Left ventricle myocardium superior (tissue), 1 donor: ENCODE data around the gene MED13L. TPM values are rescaled to one million over a fixed set of nuclear protein-coding genes. Genes with fewer than 3 reads are reported as not detected.

ENCODE experiments used
- ATAC-seq: fragments of 200-7000 bp; cut with Tn5 transposase; one replicate; pipeline ENCODE4 v1.9.1; 2020; ENCODE audit warnings: mild to moderate bottlenecking, moderate library complexity
- DNase-seq: peaks from one replicate; pipeline ENCODE4 v3.0.0-alpha.2; 2020
- intact Hi-C: fragments of 100-400 bp; cut with micrococcal nuclease; formaldehyde crosslinking; loops from one replicate; pipeline ENCODE4 v1.11.0; 2022
- total RNA-seq: library from RNA; stranded (reverse); fragmentation: NEBNext Ultra II Directional; extraction: Animal tissue kit (Norgen Biotek cat#: 25700); gene quantifications from one replicate; pipeline ENCODE4 v1.2.1, GENCODE V29; 2021
- donor health status: DM: no; HTN: yes; CAD: no; lungs with severe emphysema.

The MED13L gene
- total RNA-seq, 1 donor from 2014 or later = 64.0 TPM

DNA sequence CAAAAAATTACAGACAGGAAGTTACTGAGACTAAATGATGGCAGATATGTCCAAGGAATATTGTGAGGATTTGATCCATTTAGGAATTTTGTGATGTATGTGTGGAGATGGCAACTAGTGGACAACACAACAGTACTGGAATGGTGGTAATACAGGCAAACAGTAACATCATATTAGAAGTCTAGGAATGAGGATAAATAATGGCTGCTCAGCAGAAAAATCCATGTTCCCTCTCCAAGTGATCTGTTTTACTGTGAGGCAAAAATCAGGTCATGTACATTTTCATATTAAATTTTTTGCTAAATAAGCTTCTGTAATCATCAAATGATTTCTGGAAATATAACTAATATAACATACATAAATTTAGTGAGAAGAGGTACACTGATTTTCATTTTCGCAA is 108.4 kb downstream of the MED13L start:
- no peak for DNase-seq

DNA sequence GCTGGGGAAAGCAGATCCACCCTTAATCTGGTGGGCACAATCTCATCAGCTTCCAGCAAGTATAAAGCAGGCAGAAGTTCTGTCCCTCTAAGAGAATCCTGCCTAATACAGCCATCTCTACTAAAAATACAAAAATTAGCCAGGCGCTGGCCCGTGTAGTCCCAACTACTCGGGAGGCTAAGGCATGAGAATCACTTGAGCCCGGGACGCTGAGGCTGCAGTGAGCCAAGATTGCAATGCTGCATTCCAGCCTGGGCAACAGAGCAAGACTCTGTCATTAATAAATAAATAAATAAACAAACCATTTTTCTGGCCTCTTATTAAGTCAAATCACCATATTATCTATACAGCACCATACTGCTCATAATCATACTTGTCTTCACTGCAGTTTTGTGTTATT is 111.2 kb downstream of the MED13L start:
- intact Hi-C loops = no loop called here
- DNase-seq (no peak), ATAC-seq (peak; percentile 11)

More for the DNA sequence above, 108.4 kb downstream of the MED13L start:
- no peak for ATAC-seq
- intact Hi-C loops = no loop called here

DNA sequence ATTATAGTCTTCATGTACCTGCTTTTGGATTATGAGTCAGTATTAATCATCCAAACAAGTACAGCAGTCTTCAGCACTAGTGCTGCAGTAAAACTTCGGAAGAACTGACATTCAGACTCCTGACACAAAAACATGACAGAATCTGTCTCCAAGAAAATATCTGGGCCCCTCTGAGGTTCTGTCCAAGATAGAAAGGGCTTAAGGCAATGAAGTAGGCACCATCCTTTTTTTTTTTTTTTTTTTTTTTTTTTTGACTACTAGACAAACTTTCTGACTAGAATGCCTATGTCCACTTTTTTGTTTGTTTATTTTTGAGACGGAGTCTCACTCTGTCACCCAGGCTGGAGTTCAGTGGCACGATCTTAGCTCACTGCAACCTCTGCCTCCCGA is 112.5 kb downstream of the MED13L start:
- intact Hi-C loops = no loop called here
- DNase-seq (no peak), ATAC-seq (peak; percentile 59)

DNA sequence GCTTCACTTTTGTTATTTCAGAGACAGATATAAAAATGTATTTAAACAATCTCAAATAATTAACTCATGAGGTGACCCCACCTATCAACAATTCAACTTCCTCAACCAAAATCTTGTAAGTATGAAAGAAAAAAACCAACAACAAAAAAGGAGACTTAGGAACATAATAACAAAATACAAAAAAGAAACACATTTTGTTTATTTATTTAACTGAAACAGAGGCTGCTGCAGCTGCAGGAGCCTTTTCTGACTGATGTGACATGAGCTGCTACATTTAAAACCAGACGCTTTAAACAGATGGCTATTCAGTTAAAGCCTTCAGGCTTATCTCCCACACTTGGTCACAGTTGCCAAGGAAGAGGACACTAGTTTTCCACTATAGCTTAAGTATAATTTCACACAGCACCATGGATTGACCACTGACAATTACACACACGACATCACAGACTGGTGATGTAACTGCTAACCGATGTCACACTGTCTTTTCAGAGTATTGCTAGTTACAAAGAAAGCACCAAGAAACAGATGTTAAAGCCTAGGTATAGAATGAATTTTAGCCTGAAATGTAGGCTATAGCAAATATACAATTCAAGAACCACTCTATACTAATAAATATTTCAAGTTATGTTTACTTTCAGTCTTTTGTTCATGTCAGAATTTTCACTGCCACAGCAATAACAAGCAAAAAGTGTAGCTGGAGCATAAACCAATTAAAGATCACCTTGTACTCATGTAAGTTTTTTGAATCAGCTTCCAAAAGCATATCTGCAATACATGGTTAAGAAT is 113.0 kb downstream of the MED13L start:
- intact Hi-C loops = no loop called here

DNA sequence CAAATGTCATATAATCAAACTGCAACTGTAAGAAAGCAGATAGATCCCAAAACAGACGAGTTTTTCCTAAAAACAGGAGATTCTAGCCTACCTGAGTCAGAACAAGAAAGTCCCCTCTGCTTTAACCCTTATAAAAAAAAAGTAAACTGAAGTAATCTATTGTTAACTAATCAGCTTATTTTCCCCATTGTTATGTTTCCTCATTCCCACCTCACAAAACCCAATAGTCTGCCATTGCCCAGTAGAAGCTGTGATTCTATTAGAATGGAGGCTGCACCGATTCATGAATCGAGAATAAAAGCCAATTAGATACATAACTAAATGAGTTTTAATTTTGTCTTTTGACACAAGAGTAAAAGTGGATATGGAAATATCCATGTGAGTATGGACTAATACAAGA is 115.4 kb downstream of the MED13L start:
- intact Hi-C loops = no loop called here
- DNase-seq = no peak
- ATAC-seq = no peak

More for the DNA sequence above, 113.0 kb downstream of the MED13L start:
- DNase-seq (no peak), ATAC-seq (peak; percentile 52)

DNA sequence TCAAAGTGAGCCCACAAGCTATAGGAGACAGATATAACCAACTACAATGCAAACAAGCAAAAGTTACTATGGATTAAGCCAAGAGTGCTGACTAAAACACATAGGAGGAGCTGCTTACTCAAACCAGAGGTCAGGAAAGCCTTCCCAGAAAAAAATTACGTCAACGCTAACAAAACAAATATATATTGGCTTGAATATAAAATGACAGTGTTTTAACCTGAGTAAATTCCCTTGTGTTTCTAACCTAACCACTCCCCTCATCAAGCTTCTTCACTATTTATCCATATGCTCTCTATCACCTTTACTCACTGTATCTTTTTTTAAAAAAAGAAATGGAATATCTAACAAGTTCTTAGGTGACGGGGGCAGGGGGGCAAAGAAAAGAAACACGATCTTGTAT is 115.9 kb downstream of the MED13L start:
- intact Hi-C loops = no loop called here
- DNase-seq (no peak), ATAC-seq (no peak)

DNA sequence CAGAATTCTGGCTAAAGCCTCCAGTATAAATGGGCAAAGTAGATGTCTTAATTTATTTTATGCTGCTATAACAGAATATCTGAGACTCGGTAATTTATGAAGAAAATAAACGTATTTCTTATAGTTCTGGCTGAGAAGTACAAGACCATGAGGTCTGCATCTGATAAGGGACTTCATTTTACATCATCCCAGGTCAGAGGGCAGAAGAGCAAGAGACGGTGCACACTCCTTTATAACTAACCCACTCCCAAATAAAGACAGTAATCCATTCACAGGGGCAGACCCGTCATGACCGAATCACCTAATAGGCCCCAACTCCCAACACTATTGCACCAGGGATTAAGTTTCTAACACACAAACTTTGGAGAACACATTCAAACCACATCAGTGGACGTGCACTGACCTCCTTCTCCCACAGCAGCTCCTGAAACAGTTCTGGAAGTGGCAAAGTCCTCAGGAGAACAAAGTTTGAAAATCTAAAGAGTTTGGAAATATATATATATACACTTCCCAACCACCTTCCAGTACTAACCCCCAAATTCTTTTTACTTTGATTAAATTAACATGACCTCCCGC is 116.5 kb downstream of the MED13L start:
- DNase-seq (no peak), ATAC-seq (peak; percentile 5)
- intact Hi-C loops = no loop called here

DNA sequence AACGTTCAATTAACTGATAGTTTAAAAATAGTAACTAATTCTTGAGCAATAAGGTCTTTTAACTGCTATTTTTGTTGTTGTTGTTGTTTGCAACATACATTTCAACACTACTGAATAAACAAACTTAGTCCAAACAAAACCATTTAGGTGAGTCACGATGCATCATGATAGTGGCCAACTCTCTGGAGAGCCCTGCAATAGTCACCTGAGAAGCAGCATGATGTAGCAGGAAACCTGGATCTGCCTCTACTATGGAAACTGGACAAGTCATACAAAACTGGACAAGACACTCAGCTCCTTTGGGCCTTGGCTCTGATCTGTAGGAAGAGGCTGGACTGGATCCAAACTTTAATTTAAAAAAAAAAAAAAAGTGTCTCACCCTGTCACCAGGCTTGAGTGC is 117.3 kb downstream of the MED13L start:
- no peak for ATAC-seq
- intact Hi-C loops = no loop called here
- DNase-seq = no peak

DNA sequence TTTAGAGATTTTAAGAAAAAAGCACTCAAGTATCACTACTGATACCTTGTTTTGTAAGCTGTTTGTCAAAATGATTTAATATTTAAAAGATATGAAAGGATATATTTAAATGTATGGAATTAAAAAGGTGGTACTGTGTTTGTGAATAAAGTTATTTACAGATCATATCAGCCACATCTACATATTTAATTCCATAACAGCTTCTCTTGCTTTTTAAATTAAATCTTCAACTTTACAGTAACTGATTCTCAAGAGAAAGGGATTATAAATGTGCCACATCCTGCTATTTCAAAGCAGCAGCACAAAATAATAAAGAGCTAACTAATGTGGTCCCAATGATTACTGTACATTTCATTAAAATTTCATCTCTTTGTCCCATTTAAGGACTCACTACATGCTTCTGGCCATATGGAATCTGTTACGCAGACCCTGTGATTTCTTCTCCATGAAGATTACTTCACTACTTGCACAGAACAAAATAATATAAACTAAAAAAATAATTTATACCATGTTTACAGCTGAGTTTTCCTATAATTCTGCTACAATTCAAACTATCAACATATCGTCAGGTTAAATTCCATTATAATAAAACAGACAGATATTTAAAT is 117.8 kb downstream of the MED13L start:
- intact Hi-C loops = no loop called here
- ATAC-seq (no peak), DNase-seq (no peak)

DNA sequence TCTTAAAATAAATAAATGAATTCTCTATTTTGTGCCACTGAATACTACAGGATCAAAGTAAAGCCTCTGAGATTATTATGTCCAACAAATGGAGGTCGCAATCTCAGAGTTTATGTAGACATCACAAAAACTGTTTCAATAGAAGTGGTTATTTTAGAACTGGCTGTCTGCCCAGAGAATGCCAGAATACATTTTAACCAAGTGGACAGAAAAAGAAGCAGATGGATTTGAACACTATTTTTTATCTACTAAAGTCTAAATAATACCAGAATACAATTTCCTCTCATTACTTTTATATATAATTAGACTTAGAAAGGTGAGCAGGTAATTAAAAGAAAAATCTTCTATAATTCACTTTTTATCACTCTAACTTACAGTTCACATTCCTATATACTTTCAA is 118.3 kb downstream of the MED13L start:
- DNase-seq (no peak), ATAC-seq (peak; percentile 11)
- intact Hi-C loops = no loop called here

DNA sequence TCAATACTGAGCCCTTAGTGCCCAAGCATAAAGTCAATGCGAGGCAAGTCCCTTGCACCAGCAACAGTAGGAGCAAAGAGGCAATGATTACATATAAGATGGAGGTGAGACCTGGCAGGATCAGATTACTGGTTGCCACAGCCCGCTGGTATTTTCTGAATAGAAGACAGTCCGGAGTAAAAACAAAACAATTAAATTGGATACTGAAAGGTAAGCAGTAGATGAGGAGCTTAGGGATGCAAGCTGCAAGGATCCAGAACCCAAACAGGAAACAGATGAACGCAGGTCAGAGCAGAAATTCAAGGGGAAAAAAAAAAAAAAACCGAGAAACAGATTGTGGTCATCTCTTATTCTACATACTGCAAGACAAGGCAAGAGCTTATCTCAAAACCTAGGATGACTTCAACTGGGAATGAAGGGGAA is 119.6 kb downstream of the MED13L start:
- DNase-seq (no peak), ATAC-seq (no peak)
- intact Hi-C loops = no loop called here

DNA sequence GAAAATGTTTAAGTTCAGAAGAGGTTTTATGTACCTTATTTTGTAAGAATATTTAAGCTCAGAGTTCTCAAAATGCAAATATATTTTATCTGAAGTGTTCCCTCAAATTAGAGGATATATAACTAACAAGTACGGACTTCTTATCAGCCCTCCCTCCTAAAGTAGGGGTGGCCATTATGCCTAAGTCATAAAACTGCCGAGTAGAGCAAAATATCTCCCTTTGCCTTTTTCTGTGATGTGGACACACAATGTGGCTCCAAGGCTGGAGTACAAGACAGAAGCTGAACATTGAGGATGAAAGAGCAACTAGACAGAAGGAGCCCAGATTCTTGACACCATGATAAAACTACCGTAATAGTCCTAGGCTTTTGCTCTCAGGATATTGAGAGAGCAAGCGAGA is 120.9 kb downstream of the MED13L start:
- intact Hi-C loops = no loop called here
- DNase-seq (no peak), ATAC-seq (no peak)

DNA sequence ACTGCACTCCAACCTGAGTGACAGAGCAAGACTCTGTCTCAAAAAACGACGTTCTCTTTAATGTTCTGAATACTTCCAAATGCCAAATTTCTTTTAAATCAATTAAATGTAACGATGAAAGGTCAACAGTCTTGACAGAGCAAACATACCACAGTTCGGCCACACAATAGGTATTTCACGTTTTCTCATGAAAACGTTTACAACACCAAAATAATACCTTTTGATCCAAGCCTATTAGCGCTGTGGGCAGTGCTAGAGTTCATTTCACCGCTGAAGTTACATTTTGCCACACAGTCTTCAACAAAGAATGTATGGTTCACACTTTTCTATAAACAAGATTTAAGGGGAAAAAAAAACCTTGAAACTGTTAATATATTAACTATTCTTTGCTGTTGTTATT is 122.1 kb downstream of the MED13L start:
- ATAC-seq (no peak), DNase-seq (no peak)
- intact Hi-C loops = no loop called here

DNA sequence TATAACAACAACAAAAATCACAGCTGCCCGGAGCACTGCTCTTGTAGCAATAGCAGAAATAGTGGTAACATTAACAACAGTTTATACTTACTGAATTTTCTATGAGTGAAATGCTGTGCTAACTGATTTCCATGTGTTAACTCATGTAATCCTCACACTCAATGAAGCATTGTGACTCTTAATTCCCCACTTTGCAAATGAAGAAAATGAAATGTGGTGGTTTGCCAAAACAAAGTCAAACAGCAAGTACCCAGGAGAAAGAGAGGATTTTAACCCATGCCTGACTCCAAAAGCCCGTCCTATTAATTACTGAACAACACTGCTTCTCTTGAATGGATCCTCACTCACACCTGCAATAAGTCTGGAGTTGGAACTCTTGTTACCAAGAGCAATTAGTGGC is 123.5 kb downstream of the MED13L start:
- no peak for DNase-seq
- ATAC-seq = no peak
- intact Hi-C loops = no loop called here

DNA sequence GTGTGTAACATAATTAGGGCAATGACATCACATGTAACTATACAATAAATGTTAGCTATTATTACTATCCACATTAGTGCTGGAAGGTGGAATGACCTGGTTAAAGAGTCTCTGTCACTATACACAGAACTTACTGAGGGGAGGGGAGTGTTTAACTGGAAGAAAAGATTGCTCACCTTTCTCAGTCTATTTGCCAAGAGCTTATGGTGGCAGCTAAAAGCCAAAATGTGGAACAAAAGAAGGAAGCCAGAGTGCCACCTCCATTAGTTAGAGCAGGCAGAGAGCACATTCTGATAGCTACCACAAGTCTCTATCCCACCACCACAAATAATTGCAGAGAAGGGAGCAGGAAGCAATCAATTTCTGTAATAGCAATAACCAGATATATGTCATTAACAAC is 124.4 kb downstream of the MED13L start:
- ATAC-seq (no peak), DNase-seq (no peak)
- intact Hi-C loops = no loop called here

DNA sequence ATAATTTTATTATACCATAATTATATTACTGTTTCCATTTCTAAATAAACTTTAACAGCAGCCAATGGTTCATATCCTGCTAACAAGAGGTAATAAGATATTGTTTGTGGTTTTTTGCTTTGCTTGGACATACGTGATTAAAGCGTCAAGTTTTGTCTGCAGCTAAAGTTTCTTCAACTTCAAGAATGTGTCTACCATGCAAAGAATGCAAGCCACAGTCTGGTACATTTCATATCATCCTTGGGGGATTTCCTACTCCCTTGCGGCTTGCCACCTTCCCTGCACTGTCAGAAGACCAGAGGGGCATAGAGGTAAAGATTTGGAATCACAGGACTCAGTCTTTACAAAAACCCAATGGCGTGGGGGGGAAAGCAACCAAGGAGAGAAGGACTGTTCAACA is 125.2 kb downstream of the MED13L start:
- ATAC-seq (no peak), DNase-seq (no peak)
- intact Hi-C loops = no loop called here

DNA sequence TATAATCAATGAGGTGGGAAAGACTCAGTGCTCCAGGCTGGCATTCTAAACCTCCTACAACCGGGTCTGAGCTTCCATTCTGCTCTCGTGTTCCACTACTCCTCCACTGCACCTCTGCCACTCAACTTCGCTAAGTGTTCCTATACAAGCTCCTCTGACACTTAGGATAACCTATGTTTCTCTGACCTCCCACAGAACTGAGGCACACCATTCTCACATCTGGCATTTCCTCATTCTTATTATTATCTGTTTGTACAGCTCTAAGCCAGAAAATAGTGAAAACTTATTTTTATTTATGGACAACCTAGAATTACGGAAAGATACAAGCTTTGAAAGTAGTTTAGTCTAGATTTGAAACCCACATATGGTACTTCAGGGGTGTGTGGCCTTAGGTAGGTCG is 127.0 kb downstream of the MED13L start:
- ATAC-seq (peak; percentile 15), DNase-seq (no peak)
- intact Hi-C loops = no loop called here

DNA sequence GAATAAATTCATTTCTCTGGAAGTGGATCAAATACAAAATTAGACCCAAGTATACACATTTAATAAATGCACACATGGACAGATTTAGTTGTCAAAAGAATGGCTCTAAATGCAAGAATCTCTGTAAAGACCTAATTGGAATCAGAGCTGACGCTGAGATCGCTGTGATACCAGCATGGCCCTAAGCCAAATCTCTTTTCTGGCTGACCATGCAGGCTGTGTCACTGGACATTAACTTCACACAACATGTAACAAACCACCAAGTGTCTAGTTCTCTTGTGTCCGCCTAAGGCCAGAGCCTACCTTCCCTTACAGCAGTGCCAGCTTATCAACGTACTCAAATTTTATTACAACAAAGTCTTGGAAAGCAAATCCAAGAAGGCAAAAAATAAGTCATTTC is 127.5 kb downstream of the MED13L start:
- intact Hi-C loops = no loop called here
- ATAC-seq (peak; percentile 47), DNase-seq (no peak)

DNA sequence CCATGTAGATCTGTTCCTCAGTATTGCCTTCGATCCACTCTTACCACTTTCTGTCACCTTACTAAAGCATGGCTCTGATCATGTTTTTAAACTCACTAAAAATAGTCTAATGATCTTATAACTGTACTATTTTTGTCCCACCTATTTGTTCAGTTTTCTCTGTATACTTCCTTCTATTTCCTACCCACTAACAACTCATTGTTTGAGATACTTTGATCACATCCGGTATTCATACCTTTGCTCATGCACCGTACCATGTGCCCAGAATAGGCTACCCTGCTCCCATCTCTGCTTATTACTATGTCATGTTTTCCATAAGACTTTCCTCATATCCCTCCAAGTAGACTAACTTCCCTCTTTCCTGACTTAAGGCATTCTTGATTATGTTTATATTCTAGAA is 128.6 kb downstream of the MED13L start:
- no peak for DNase-seq
- peak; percentile 42 for ATAC-seq
- intact Hi-C loops = loop anchor here (10.0 kb wide), 2 partner anchors 76 to 134 kb away; no protein-coding TSS in a partner anchor

DNA sequence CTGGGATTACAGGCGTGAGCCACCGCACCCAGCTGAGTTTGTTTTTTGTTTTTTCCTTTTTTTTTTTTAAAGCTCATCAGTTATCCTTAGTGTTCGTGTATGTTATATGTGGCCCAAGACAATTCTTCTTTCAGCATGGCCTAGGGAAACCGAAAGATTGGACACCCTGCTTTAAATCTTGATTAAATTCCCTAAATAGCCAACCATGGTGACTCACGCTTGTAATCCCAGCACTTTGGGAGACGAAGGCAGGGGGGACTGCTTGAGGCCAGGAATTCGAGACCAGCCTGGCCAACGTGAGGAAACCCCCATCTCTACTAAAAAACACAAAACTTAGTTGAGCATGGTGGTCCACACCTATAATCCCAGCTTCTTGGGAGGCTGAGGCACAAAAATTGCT is 131.1 kb downstream of the MED13L start:
- intact Hi-C loops = loop anchor here (10.0 kb wide), 2 partner anchors 78 to 132 kb away; no protein-coding TSS in a partner anchor
- no peak for DNase-seq
- no peak for ATAC-seq

DNA sequence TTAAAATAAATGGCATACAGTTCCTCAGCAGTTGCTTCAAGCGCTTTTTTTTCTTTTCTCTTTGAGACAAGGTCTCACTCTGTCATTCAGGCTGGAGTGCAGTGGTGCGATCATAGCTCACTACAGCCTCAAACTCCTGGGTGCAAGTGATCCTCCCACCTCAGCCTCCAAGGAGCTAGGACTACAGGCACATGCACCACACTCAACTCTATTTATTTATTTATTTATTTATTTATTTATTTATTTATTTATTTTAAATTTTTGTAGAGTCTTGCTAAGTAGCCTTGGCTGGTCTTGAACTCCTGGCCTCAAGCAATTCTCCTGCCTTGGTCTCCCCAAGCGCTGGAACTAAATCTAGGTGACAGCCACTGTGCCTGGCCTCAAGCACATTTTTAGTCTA is 132.0 kb downstream of the MED13L start:
- ATAC-seq = no peak
- intact Hi-C loops = loop anchor here (10.0 kb wide), 2 partner anchors 79 to 131 kb away; no protein-coding TSS in a partner anchor
- no peak for DNase-seq
